Measurements from ENCODE around the gene UQCC2.

Gene UQCC2

DNA sequence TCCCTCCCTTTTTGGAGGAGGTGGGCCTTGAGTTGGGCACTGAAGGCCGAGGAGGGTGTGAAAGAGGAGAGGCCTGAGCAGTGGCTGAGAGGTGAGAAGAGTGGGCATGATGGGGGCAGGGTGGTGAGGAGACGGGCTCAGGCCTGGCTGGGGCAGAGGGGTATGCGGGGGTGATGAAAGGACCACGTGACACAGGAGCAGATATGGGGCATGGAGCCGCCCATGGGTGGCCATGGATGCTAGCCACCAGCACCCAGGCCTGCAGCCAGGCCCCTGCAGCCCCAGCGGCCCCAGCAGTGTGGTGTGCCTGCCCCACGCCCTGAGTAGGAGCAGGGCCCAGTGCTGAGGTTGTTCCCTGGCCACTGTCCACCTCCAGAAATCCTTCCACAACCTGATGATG, 26.5 kb downstream of the UQCC2 start:
- H3K4me3 ChIP-seq (replicated peaks in 1 of 2; ENCODE audit: low read depth in 2 of 2, low read length in 2 of 2), result no peak overlapping the region
- TF ChIP-seq, protein P1, sequence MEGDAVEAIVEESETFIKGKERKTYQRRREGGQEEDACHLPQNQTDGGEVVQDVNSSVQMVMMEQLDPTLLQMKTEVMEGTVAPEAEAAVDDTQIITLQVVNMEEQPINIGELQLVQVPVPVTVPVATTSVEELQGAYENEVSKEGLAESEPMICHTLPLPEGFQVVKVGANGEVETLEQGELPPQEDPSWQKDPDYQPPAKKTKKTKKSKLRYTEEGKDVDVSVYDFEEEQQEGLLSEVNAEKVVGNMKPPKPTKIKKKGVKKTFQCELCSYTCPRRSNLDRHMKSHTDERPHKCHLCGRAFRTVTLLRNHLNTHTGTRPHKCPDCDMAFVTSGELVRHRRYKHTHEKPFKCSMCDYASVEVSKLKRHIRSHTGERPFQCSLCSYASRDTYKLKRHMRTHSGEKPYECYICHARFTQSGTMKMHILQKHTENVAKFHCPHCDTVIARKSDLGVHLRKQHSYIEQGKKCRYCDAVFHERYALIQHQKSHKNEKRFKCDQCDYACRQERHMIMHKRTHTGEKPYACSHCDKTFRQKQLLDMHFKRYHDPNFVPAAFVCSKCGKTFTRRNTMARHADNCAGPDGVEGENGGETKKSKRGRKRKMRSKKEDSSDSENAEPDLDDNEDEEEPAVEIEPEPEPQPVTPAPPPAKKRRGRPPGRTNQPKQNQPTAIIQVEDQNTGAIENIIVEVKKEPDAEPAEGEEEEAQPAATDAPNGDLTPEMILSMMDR (IDR thresholded peaks at IDR 0.05; ENCODE audit: low read depth, low read length), result no peak
- no peak for DNase-seq (ENCODE audit: low read depth in 2 of 2)

DNA sequence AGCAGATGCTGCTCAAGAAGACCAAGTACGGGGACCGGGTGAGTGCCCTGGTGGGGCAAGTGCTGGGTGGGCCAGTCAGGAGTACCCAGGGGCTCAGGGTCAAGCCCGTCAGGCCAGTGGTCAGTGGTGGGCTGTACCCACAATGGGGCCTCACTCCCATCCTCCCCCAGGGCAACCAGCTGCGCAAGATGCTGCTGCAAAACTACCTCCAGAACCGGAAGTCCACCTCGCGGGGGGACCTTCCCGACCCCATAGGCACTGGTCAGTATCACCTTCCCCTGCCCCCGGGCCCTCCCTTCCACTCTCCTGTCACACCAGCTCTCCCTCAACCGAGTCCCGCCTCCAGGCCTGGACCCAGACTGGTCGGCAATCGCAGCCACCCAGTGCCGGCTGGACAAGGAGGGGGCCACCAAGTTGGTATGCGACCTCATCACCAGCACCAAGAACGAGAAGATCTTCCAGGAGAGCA, 27.0 kb downstream of the UQCC2 start:
- no peak for DNase-seq (ENCODE audit: low read depth in 2 of 2)
- TF ChIP-seq, protein P1 (IDR thresholded peaks at IDR 0.05; ENCODE audit: low read depth, low read length), result no peak

DNA sequence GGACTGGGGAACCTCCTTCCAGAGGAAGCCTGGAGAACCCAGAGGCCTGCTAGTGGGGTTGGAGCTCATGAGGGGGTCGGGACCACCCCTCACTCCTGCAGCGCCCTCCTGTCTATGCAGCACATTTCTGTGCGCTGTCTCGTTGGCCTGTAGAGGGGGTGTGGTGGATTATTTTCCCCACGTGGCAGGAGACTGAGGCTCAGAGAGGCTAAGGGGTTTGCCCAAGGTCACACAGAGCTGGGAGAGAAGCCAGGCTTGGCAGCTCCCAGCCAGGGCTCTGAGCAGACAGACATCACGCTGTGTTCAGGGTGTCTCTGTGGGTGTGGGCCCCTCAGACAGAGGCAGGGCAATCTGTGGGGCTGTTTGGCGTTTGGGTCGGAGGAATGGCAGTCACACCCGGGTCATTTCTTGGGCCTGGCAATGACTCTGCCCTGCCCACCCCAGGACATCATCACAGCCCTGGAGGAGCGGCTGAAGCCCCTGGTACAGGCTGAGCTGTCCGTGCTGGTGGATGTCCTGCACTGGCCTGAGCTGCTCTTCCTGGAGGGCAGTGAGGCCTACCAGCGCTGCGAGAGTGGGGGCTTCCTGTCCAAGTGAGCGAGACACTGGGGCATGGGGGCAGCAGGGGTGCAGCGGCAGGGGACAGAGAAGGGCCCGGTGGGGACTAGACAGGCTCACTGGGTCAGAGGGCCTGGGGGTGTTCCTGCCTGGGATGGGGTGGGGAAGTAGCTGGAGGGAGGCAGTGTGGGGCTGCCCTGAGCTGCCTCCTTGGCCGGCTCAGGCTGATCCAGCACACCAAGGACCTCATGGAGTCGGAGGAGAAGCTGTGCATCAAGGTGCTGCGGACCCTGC, 27.7 kb downstream of the UQCC2 start:
- TF ChIP-seq, protein P1 (IDR thresholded peaks at IDR 0.05; ENCODE audit: low read depth, low read length), result no peak
- DNase-seq (ENCODE audit: low read depth in 2 of 2), result no peak

More for the DNA sequence above, 27.0 kb downstream of the UQCC2 start:
- H3K4me3 ChIP-seq (replicated peaks in 1 of 2; ENCODE audit: low read depth in 2 of 2, low read length in 2 of 2), result no peak overlapping the region

DNA sequence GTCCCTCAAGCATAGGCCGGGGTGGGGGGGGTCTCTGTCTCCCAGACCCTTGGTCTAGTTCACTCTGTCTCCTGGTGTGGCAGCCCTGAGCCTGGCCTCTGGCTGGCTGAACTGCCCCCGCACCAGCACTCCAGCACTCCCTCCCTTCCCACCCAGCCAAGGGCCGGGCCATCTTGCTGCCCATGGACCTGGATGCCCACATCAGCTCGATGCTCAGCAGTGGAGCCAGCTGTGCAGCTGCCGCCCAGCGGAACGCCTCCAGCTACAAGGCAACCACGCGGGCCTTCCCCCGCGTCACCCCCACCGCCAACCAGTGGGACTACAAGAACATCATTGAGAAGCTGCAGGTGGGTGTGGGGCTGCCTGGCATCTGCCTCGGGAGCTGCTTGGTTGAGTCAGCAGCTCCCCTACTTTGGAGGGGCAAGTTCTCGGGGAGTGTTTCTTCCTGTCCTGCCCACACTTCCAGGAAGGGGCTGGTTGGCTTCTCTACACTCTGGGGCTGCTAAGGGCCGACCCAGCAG, 28.4 kb downstream of the UQCC2 start:
- DNase-seq (ENCODE audit: low read depth in 2 of 2), result peak in 1 of 2 donors; percentile 10
- TF ChIP-seq, protein P1 (IDR thresholded peaks at IDR 0.05; ENCODE audit: low read depth, low read length), result no peak
- no peak overlapping the region for H3K4me3 ChIP-seq (replicated peaks in 1 of 2; ENCODE audit: low read depth in 2 of 2, low read length in 2 of 2)

More for the DNA sequence above, 27.7 kb downstream of the UQCC2 start:
- H3K4me3 ChIP-seq (replicated peaks in 1 of 2; ENCODE audit: low read depth in 2 of 2, low read length in 2 of 2), result no peak overlapping the region

DNA sequence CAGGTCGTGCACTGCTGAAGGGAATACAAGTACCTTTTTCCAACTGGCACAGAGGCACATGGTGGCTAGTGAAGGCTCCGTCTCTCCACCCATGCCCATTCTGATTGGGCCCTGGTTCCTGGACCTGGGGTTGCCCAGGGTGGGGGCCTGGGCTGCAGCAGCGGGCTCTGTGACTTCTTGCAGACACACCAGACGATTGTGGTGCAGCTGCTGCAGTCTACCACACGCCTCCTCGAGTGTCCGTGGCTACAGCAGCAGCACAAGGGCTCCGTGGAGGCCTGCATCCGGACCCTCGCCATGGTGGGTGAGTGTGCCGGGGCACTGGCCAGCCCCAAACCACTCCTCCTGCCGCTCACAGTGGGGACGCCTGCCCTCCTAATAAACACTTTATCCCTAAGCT, 29.2 kb downstream of the UQCC2 start:
- H3K4me3 ChIP-seq (replicated peaks in 1 of 2; ENCODE audit: low read depth in 2 of 2, low read length in 2 of 2), result no peak overlapping the region
- TF ChIP-seq, protein P1 (IDR thresholded peaks at IDR 0.05; ENCODE audit: low read depth, low read length), result no peak
- no peak for DNase-seq (ENCODE audit: low read depth in 2 of 2)

DNA sequence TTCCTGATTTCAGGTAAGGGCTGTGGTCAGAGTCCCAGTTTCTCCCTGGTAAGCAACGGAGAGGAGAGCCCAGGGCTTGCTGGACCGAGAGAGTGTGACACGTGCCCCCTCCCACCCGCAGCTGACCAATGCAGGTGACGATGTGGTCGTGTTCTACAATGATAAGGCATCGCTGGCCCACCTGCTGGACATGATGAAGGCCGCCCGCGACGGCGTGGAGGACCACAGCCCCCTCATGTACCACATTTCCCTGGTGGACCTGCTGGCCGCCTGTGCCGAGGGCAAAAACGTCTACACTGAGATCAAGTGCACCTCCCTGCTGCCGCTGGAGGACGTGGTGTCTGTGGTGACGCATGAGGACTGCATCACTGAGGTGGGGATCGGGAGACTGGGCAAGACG, 31.7 kb downstream of the UQCC2 start:
- TF ChIP-seq, protein P1 (IDR thresholded peaks at IDR 0.05; ENCODE audit: low read depth, low read length), result no peak
- no peak for DNase-seq (ENCODE audit: low read depth in 2 of 2)
- H3K4me3 ChIP-seq (replicated peaks in 1 of 2; ENCODE audit: low read depth in 2 of 2, low read length in 2 of 2), result no peak overlapping the region

Data from cardiac fibroblast (primary cell).